PC-9 (cell line): ENCODE data around the gene UXT.

Experiments used
- CTCF ChIP-seq: fragments of 200-600 bp; sonication (generic); conservative IDR thresholded peaks from 2 replicates; pipeline ENCODE4 v1.6.1; 2017; ENCODE audit warnings: mixed run types, antibody characterized with exemption, mild to moderate bottlenecking, moderate library complexity
- EZH2 ChIP-seq: fragments of 200-600 bp; sonication (generic); IDR thresholded peaks from 2 replicates; pipeline ENCODE4 v1.8.0; 2017; ENCODE audit warnings: antibody characterized with exemption, low read depth

- TF ChIP-seq CTCF (no peak), EZH2 (no peak)
These were observed 45.9 kb downstream of the UXT start for GRCh38 chrX:47613082-47613481.
